Gastroesophageal sphincter (tissue), 4 donors: ENCODE measurements around the gene ZEB2. TPM values are rescaled to one million over a fixed set of nuclear protein-coding genes. Genes with fewer than 3 reads are reported as not detected.

Experiments
- ATAC-seq: fragments of 150-250 bp; one replicate; pipeline ENCODE4 v1.9.1; 2016; ENCODE audit warnings: mild to moderate bottlenecking, moderate library complexity
- H3K27ac ChIP-seq, 4 donors: fragments of 200-600 bp; sonication (generic) in 3 of 4; 1 replicate in 3 of 4; 2 replicates in 1 of 4; pipeline ENCODE4 v1.5.1; 2016 to 2019
- H3K27me3 ChIP-seq: fragments of 200-600 bp; sonication (generic); one replicate; pipeline ENCODE4 v1.5.1; 2019
- H3K36me3 ChIP-seq, 2 donors: fragments of 200-600 bp; sonication (generic); one replicate each; pipeline ENCODE4 v1.5.1; 2019; ENCODE audit warnings: control low read depth in 1 of 2
- H3K4me1 ChIP-seq, 3 donors: fragments of 200-600 bp; sonication (generic); 1 replicate in 2 of 3; 2 replicates in 1 of 3; pipeline ENCODE4 v1.5.1; 2016 to 2019; ENCODE audit warnings: control low read depth in 2 of 3
- H3K4me3 ChIP-seq, 2 donors: fragments of 200-600 bp; sonication (generic); one replicate each; pipeline ENCODE4 v1.5.1; 2019; ENCODE audit warnings: mild to moderate bottlenecking in 1 of 2, moderate library complexity in 1 of 2
- H3K9me3 ChIP-seq, 3 donors: fragments of 200-600 bp; sonication (generic); one replicate each; pipeline ENCODE4 v1.5.1; 2017 to 2019; ENCODE audit warnings: control low read depth in 2 of 3
- CTCF ChIP-seq, 4 experiments: fragments of 200-600 bp in 2 of 4; fragments of 450-650 bp in 2 of 4; sonication (generic) in 1 of 4; IDR thresholded peaks; one replicate each; pipeline ENCODE4 v1.5.1; 2017 to 2019; ENCODE audit warnings: antibody characterized with exemption in 4 of 4, mild to moderate bottlenecking in 2 of 4, moderate library complexity in 2 of 4
- EP300 ChIP-seq: sonication (generic); formaldehyde crosslinking; IDR thresholded peaks from one replicate; pipeline ENCODE4 v1.6.1; 2017; ENCODE audit warnings: antibody characterized with exemption, mild to moderate bottlenecking
- POLR2A ChIP-seq, 2 donors: fragments of 450-650 bp; IDR thresholded peaks; one replicate each; pipeline ENCODE4 v1.6.1; 2017; ENCODE audit warnings: antibody characterized with exemption in 2 of 2, mild to moderate bottlenecking in 2 of 2, moderate library complexity in 1 of 2
- POLR2AphosphoS5 ChIP-seq: sonication (generic); formaldehyde crosslinking; IDR thresholded peaks from one replicate; pipeline ENCODE4 v1.6.1; 2017; ENCODE audit warnings: antibody characterized with exemption
- WGBS, 2 donors: methylation state at CpG; one replicate each; pipeline ENCODE4 v1.1.5; 2018; ENCODE audit warnings: low coverage in 1 of 2; 5-methylcytosine and 5-hydroxymethylcytosine counted together
- total RNA-seq, 4 donors: library from RNA; depleted of rRNA; stranded (reverse); fragments of >200 nt; gene quantifications; one replicate each; pipeline ENCODE4 v1.1.0, GENCODE V29; 2016

ZEB2 gene
- total RNA-seq, 4 donors from 2014 or later, result 42.3 to 95.7 (median 53.8) TPM

GRCh38 chr2:144389151-144389929 is 130.6 kb downstream of the ZEB2 start:
- no peaks in the 10 kb centered on the region for H3K27me3 ChIP-seq
- H3K4me3 ChIP-seq, result peak overlapping the region; percentile 13 to 35
- no peak for TF ChIP-seq CTCF (IDR thresholded peaks at IDR 0.05)
- no peak for TF ChIP-seq POLR2AphosphoS5
- TF ChIP-seq POLR2A (IDR thresholded peaks at IDR 0.05), result no peak
- no peak for TF ChIP-seq EP300
- H3K9me3 ChIP-seq, result no peaks in the 10 kb centered on the region
- WGBS, 2 donors, result 68 to 88% methylated on average over 12 to 23 of the region's 37 CpGs
- ATAC-seq, result no peak
- no peak overlapping the region for H3K27ac ChIP-seq
- H3K4me1 ChIP-seq, result peaks cover 0 to 19% (median 2%) of the 10 kb centered on the region in 3 donors
- H3K36me3 ChIP-seq, result peaks cover 0 to 17% of the 10 kb centered on the region in 2 donors

- Histone ChIP-seq H3K27me3 (no peaks in the 10 kb centered on the region), H3K4me3 (no peak overlapping the region), H3K27ac (no peak overlapping the region), H3K36me3 (peaks cover 0 to 3% of the 10 kb centered on the region in 2 donors), H3K9me3 (no peaks in the 10 kb centered on the region), H3K4me1 (peaks cover 0 to 11% (median 0%) of the 10 kb centered on the region in 3 donors)
- WGBS, 2 donors, result 83 to 89% methylated on average over 1 of the region's 1 CpG
- no peak for ATAC-seq
- no peak for TF ChIP-seq POLR2AphosphoS5
- TF ChIP-seq CTCF (IDR thresholded peaks at IDR 0.05), result no peak
- TF ChIP-seq EP300, result no peak
- no peak for TF ChIP-seq POLR2A (IDR thresholded peaks at IDR 0.05)
These were observed 134.5 kb downstream of the ZEB2 start for GRCh38 chr2:144385381-144385780.

- Histone ChIP-seq H3K27me3 (no peaks in the 10 kb centered on the region), H3K4me1 (peaks cover 0 to 11% (median 0%) of the 10 kb centered on the region in 3 donors), H3K4me3 (no peak overlapping the region), H3K36me3 (no peaks in the 10 kb centered on the region), H3K27ac (no peak overlapping the region), H3K9me3 (no peaks in the 10 kb centered on the region)
- ATAC-seq, result no peak
- TF ChIP-seq POLR2AphosphoS5 (no peak), POLR2A (IDR thresholded peaks at IDR 0.05) (no peak), EP300 (no peak), CTCF (IDR thresholded peaks at IDR 0.05) (no peak)
- 68 to 84% methylated on average over 4 of the region's 4 CpGs for WGBS, 2 donors
These were observed 136.3 kb downstream of the ZEB2 start for GRCh38 chr2:144383571-144384100.

- no peak overlapping the region for H3K4me3 ChIP-seq
- 62 to 80% methylated on average over 2 of the region's 2 CpGs for WGBS, 2 donors
- H3K27me3 ChIP-seq, result no peaks in the 10 kb centered on the region
- no peak for TF ChIP-seq EP300
- no peak for TF ChIP-seq POLR2AphosphoS5
- TF ChIP-seq POLR2A (IDR thresholded peaks at IDR 0.05), result no peak
- no peak for TF ChIP-seq CTCF (IDR thresholded peaks at IDR 0.05)
- H3K9me3 ChIP-seq, result no peaks in the 10 kb centered on the region
- peak; percentile 48 for ATAC-seq
- H3K36me3 ChIP-seq, result no peaks in the 10 kb centered on the region
- no peak overlapping the region for H3K27ac ChIP-seq
- H3K4me1 ChIP-seq, result peaks cover 0 to 11% (median 0%) of the 10 kb centered on the region in 3 donors
These were observed 137.1 kb downstream of the ZEB2 start for GRCh38 chr2:144382849-144383248.

- H3K4me1 ChIP-seq, result peaks cover 0 to 11% (median 0%) of the 10 kb centered on the region in 3 donors
- 75 to 89% methylated on average over 1 to 2 of the region's 2 CpGs for WGBS, 2 donors
- H3K27me3 ChIP-seq, result no peaks in the 10 kb centered on the region
- H3K27ac ChIP-seq, result no peak overlapping the region
- H3K36me3 ChIP-seq, result no peaks in the 10 kb centered on the region
- no peak for ATAC-seq
- H3K9me3 ChIP-seq, result no peaks in the 10 kb centered on the region
- no peak for TF ChIP-seq POLR2A (IDR thresholded peaks at IDR 0.05)
- no peak for TF ChIP-seq EP300
- no peak for TF ChIP-seq POLR2AphosphoS5
- TF ChIP-seq CTCF (IDR thresholded peaks at IDR 0.05), result no peak
- no peak overlapping the region for H3K4me3 ChIP-seq
These were observed 138.2 kb downstream of the ZEB2 start for GRCh38 chr2:144381716-144382115.
